ENCODE results near the gene MYB.

- TF ChIP-seq EZH2phosphoT487 (IDR thresholded peaks at IDR 0.05; ENCODE audit: insufficient read depth, low read depth) = no peak
- TF ChIP-seq EZH2 (IDR thresholded peaks at IDR 0.05; ENCODE audit: insufficient read depth, poor library complexity, severe bottlenecking) = no peak
Observed at GRCh38 chr6:135193221-135193620, 12.1 kb downstream of the MYB start.

All from GM23248 (cell line).